GM12864 (cell line): ENCODE data around the gene CEBPA.
"Not testable (repeated sequence)": the region's sequence is repeated elsewhere in the genome, so short reads cannot be mapped to it uniquely, and the experiment has no call there.

Experiments
- DNase-seq: peaks from one replicate; pipeline ENCODE4 v3.0.0-alpha.2; 2011; ENCODE audit warnings: low read depth
- H3K4me3 ChIP-seq: 2 replicates; pipeline ENCODE4 v1.5.1; 2011; ENCODE audit warnings: mild to moderate bottlenecking, low read depth, low read length, control low read depth
- TF ChIP-seq, protein P1 (sequence below): IDR thresholded peaks from 2 replicates; pipeline ENCODE4 v1.5.1; 2011; ENCODE audit warnings: low read depth, mild to moderate bottlenecking, moderate library complexity, low read length, control low read depth, inconsistent platforms; ENCODE audit errors: missing control alignments

Gene CEBPA

DNA sequence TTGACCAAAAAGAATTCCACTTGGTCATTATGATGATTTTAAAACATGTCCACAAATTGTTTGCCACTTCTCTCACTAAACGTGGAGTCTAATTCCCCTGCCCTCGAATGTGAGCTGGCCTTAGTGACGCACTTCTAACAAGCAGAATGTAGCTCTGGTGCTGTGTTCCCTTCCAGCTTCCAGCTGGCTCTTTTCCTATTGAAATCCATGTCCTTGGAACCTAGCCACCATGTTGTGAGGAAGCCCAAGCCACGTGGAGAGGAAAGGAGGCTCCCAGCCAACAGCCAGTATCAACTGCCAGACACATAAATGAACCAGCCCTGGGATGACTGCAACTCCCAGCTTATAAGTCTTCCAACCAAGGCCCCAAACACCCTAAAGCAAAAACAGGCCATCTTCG, 23.6 kb upstream of the CEBPA start:
- no peak for DNase-seq
- H3K4me3 ChIP-seq, result no peak overlapping the region
- TF ChIP-seq, protein P1, sequence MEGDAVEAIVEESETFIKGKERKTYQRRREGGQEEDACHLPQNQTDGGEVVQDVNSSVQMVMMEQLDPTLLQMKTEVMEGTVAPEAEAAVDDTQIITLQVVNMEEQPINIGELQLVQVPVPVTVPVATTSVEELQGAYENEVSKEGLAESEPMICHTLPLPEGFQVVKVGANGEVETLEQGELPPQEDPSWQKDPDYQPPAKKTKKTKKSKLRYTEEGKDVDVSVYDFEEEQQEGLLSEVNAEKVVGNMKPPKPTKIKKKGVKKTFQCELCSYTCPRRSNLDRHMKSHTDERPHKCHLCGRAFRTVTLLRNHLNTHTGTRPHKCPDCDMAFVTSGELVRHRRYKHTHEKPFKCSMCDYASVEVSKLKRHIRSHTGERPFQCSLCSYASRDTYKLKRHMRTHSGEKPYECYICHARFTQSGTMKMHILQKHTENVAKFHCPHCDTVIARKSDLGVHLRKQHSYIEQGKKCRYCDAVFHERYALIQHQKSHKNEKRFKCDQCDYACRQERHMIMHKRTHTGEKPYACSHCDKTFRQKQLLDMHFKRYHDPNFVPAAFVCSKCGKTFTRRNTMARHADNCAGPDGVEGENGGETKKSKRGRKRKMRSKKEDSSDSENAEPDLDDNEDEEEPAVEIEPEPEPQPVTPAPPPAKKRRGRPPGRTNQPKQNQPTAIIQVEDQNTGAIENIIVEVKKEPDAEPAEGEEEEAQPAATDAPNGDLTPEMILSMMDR, result no peak

- TF ChIP-seq, protein P1, result no peak
- no peak for DNase-seq
- H3K4me3 ChIP-seq, result no peak overlapping the region
Observed at GRCh38 chr19:33324628-33325027, 22.3 kb upstream of the CEBPA start.

DNA sequence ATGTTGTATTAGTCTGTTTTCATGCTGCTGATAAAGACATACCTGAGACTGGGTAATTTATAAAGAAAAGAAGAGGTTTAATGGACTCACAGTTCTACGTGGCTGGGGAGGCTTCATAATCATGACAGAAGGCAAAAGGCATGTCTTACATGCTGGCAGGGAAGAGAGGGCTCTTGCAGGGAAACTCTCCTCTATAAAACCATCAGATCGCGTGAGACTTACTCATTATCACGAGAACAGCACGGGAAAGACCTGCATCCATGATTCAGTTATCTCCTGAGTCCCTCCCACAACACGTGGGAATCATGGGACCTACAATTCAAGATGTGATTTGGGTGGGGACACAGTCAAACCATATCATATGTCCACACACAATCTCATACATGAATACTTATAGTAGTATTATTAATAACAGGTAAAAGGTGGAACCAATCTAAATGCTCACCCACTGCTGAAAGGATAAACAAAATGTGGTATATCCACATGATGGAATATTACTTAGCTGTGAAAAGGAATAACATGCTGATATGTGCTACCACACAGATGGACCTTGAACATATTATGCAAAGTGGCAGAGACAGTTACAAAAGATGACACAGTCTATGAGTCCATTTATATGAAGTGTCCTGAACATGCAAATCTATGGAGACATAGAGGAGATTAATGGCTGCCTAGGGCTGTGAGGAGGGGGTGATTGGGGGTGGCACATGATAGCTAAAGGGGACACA, 20.9 kb upstream of the CEBPA start:
- DNase-seq, result no peak
- TF ChIP-seq, protein P1, result no peak
- H3K4me3 ChIP-seq, result no peak overlapping the region

DNA sequence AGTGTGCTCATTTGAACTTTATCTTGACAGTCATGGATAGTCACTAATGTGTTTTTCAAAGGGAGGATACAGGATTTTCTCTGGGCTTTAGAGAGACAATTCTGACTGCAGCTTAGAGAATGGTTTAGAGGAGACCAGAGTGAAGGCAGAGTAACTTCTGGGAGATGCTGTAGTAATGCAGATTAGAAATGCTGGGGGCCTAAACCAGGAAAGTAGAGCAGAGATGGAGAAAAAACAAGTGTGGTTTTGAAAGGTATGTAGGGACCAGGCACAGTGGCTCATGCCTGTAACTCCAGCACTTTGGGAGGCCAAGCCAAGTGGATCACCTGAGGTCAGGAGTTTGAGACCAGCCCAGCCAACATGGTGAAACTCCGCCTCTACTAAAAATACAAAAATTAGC, 18.3 kb upstream of the CEBPA start:
- DNase-seq, result no peak
- no peak overlapping the region for H3K4me3 ChIP-seq
- TF ChIP-seq, protein P1, result no peak

- DNase-seq, H3K4me3 ChIP-seq: not testable (repeated sequence)
Observed at GRCh38 chr19:33317991-33318390, 15.7 kb upstream of the CEBPA start.

GRCh38 chr19:33317517-33317916, 15.2 kb upstream of the CEBPA start:
- no peak for DNase-seq
- no peak overlapping the region for H3K4me3 ChIP-seq
- TF ChIP-seq, protein P1, result no peak

- DNase-seq, result no peak
- no peak overlapping the region for H3K4me3 ChIP-seq
- TF ChIP-seq, protein P1, result no peak
Observed at GRCh38 chr19:33316541-33317264, 14.4 kb upstream of the CEBPA start.

DNA sequence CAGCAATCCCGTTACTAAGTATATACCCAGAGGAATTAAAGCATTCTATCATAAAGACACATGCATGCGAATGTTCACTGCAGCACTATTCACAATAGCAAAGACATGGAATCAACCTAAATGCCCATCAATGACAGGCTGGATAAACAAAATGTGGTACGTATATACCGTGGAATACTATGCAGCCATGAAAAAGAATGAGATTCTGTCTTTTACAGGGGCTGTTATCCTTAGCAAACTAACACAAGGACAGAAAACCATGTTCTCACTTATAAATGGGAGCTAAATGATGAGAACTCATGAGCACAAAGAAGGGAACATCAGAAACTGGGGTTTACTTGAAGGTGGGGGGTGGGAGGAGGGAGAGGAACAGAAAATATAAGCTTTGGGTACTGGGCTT, 10.5 kb upstream of the CEBPA start:
- DNase-seq, H3K4me3 ChIP-seq: not testable (repeated sequence)
